GM12891 (cell line): Measurements from ENCODE around the gene CNN2.

Experiments used
- PAX5 ChIP-seq: IDR thresholded peaks from 2 replicates; pipeline ENCODE4 v1.6.1; 2011; ENCODE audit warnings: low read length, moderate library complexity, mild to moderate bottlenecking; ENCODE audit not compliant: insufficient read depth, severe bottlenecking
- POLR2A ChIP-seq: IDR thresholded peaks from 2 replicates; pipeline ENCODE4 v1.6.1; 2011; ENCODE audit warnings: low read depth, low read length, control low read depth
- POLR2AphosphoS5 ChIP-seq: IDR thresholded peaks from 2 replicates; pipeline ENCODE4 v1.6.1; 2011; ENCODE audit warnings: low read depth, low read length, control low read depth
- POU2F2 ChIP-seq: IDR thresholded peaks from 2 replicates; pipeline ENCODE4 v1.6.1; 2011; ENCODE audit warnings: low read depth, mild to moderate bottlenecking, control low read depth, low read length, moderate library complexity
- SPI1 ChIP-seq: IDR thresholded peaks from 2 replicates; pipeline ENCODE4 v1.6.1; 2011; ENCODE audit warnings: low read depth, low read length, control low read depth
- TAF1 ChIP-seq: IDR thresholded peaks from 2 replicates; pipeline ENCODE4 v1.6.1; 2011; ENCODE audit warnings: low read depth, low read length, control low read depth

- TF ChIP-seq TAF1, result no peak
- no peak for TF ChIP-seq POLR2A
- no peak for TF ChIP-seq POLR2AphosphoS5
- no peak for TF ChIP-seq SPI1
- TF ChIP-seq PAX5, result no peak
- no peak for TF ChIP-seq POU2F2
Observed at GRCh38 chr19:1041835-1042685, 15.7 kb downstream of the CNN2 start.
